K562 (cell line): ENCODE measurements around the gene DRGX. TPM values are rescaled to one million over a fixed set of nuclear protein-coding genes. Genes with fewer than 3 reads are reported as not detected.

Source experiments
- ATAC-seq: fragments of 200-7000 bp; cut with Tn5 transposase; 3 replicates; pipeline ENCODE4 v1.9.1; 2020; ENCODE audit warnings: moderate library complexity
- BruUV-seq: library from RNA; stranded (reverse); fragments of 400-500 nt; replicated peaks from 2 replicates; lab custom pipeline; 2021; lab: Mats Ljungman, UMichigan
- CTCF ChIA-PET: fragments of 300-600 bp; formaldehyde crosslinking; extraction: SDS; loops from one replicate; lab custom pipeline; 2021; ENCODE audit warnings: low intra/inter-chr PET ratio; lab: Yijun Ruan, JAX
- POLR2A ChIA-PET: fragments of 300-600, 350-650 bp; sonication (Branson Sonifier 250); formaldehyde crosslinking; extraction: SDS; loops from one replicate; lab custom pipeline; 2021; ENCODE audit warnings: antibody characterized with exemption, inconsistent platforms; lab: Yijun Ruan, JAX
- DNase-seq, 4 experiments: peaks; one replicate each; pipeline versions ENCODE4 v3.0.0 to v3.0.0-alpha.2; 2011 to 2018; ENCODE audit warnings: low spot score in 3 of 4, mixed read lengths in 3 of 4; ENCODE audit errors: extremely low read depth in 1 of 4
- FAIRE-seq: peaks from 2 replicates; lab custom pipeline; 2011; peaks lifted over from hg19 to GRCh38; lab: Jason Lieb, UNC
- H2AFZ ChIP-seq: 2 replicates; pipeline ENCODE4 v1.6.0; 2011; ENCODE audit warnings: low read depth, low read length, control low read depth, inconsistent platforms
- H3K27ac ChIP-seq: fragments of 200-600 bp; 3 replicates; pipeline ENCODE4 v1.8.0; 2011; ENCODE audit warnings: low read depth, mild to moderate bottlenecking, control low read depth, inconsistent platforms, low read length, moderate library complexity, mixed read lengths; ENCODE audit errors: extremely low read depth
- H3K27me3 ChIP-seq, 2 experiments: fragments of 300-600 bp in 1 of 2; 2 replicates in 1 of 2; 3 replicates in 1 of 2; pipeline versions ENCODE4 v1.6.0 to v1.8.0; 2011; ENCODE audit warnings: inconsistent platforms in 2 of 2, low read length in 2 of 2, mild to moderate bottlenecking in 1 of 2, mixed read lengths in 1 of 2, moderate library complexity in 1 of 2; ENCODE audit not compliant: control insufficient read depth in 2 of 2, insufficient read depth in 2 of 2
- H3K36me3 ChIP-seq: fragments of 300-600 bp; 3 replicates; pipeline ENCODE4 v1.8.0; 2011; ENCODE audit warnings: mild to moderate bottlenecking, low read length, inconsistent platforms; ENCODE audit not compliant: control insufficient read depth, insufficient read depth
- H3K4me1 ChIP-seq, 2 experiments: fragments of 200-600 bp in 1 of 2; replicated peaks in 1 of 2; 2 replicates in 1 of 2; 3 replicates in 1 of 2; pipeline versions ENCODE4 v1.5.1 to v1.8.0; 2011; ENCODE audit warnings: inconsistent platforms in 2 of 2, low read length in 2 of 2, mild to moderate bottlenecking in 1 of 2, mixed read lengths in 1 of 2, moderate library complexity in 1 of 2; ENCODE audit not compliant: control insufficient read depth in 2 of 2, insufficient read depth in 2 of 2
- H3K4me2 ChIP-seq: 2 replicates; pipeline ENCODE4 v1.6.1; 2011; ENCODE audit warnings: low read length, control low read depth, inconsistent platforms, mixed read lengths; ENCODE audit not compliant: insufficient read depth
- H3K4me3 ChIP-seq: fragments of 200-600 bp; sonication (generic), shearing (Covaris generic); 2 replicates; pipeline ENCODE4 v1.5.1; 2016; ENCODE audit warnings: control low read depth, inconsistent platforms
- H3K79me2 ChIP-seq: fragments of 200-600 bp; 3 replicates; pipeline ENCODE4 v1.8.0; 2011; ENCODE audit warnings: low read length, inconsistent platforms; ENCODE audit not compliant: control insufficient read depth, insufficient read depth
- H3K9ac ChIP-seq, 2 experiments: 2 replicates each; pipeline versions ENCODE4 v1.6.0 to v1.6.1; 2011; ENCODE audit warnings: low read depth in 2 of 2, low read length in 2 of 2, control low read depth in 1 of 2, inconsistent platforms in 1 of 2, mild to moderate bottlenecking in 1 of 2, mixed read lengths in 1 of 2; ENCODE audit not compliant: insufficient read depth in 1 of 2
- H3K9me1 ChIP-seq: one replicate; pipeline ENCODE4 v1.6.0; 2011; ENCODE audit warnings: inconsistent platforms, mild to moderate bottlenecking, low read length, moderate library complexity; ENCODE audit not compliant: control insufficient read depth, insufficient read depth
- H3K9me3 ChIP-seq: replicated peaks from 2 replicates; pipeline ENCODE4 v1.5.1; 2011; ENCODE audit warnings: low read depth, low read length, inconsistent platforms; ENCODE audit not compliant: control insufficient read depth, insufficient read depth
- H4K20me1 ChIP-seq: replicated peaks from 2 replicates; pipeline ENCODE4 v1.6.1; 2011; ENCODE audit warnings: low read length, inconsistent platforms, mixed read lengths; ENCODE audit not compliant: control insufficient read depth, insufficient read depth
- CHCHD3 ChIP-seq: fragments of 250-450 bp; sonication (Bioruptor Pico); IDR thresholded peaks from 2 replicates; pipeline ENCODE4 v2.1.2; 2022; ENCODE audit warnings: mild to moderate bottlenecking
- RAD51 ChIP-seq: fragments of 450-650 bp; IDR thresholded peaks from 2 replicates; pipeline ENCODE4 v1.7.1; 2016; ENCODE audit warnings: low read depth, mild to moderate bottlenecking, borderline replicate concordance
- RBM25 ChIP-seq: fragments of 200-400 bp; formaldehyde crosslinking; IDR thresholded peaks from 2 replicates; pipeline ENCODE4 v1.6.1; 2018; ENCODE audit warnings: low read length, low read depth, moderate library complexity; ENCODE audit not compliant: severe bottlenecking
- SMAD1 ChIP-seq: fragments of 150-350 bp; IDR thresholded peaks from 2 replicates; pipeline ENCODE4 v1.6.1; 2014; ENCODE audit warnings: low read length, low read depth; ENCODE audit not compliant: partially characterized antibody
- TEAD2 ChIP-seq: fragments of 450-650 bp; IDR thresholded peaks from 2 replicates; pipeline ENCODE4 v1.6.1; 2016; ENCODE audit warnings: missing genetic modification characterization, control low read depth, missing compliant biosample characterization
- USF1 ChIP-seq: sonication (generic); formaldehyde crosslinking; IDR thresholded peaks from 2 replicates; pipeline ENCODE4 v1.9.0; 2022; ENCODE audit warnings: mild to moderate bottlenecking, missing genetic modification reagents
- ZBTB5 ChIP-seq: fragments of 450-650 bp; IDR thresholded peaks from 2 replicates; pipeline ENCODE4 v1.6.1; 2017; ENCODE audit warnings: antibody characterized with exemption
- ZNF175 ChIP-seq: fragments of 200-800 bp; sonication (Bioruptor generic); IDR thresholded peaks from 2 replicates; pipeline ENCODE4 v1.6.1; 2016; ENCODE audit warnings: low read depth, mild to moderate bottlenecking, missing genetic modification characterization, missing compliant biosample characterization
- ZNF436 ChIP-seq: fragments of 250-450, 450-650 bp; sonication (Bioruptor Pico); formaldehyde crosslinking; IDR thresholded peaks from 2 replicates; pipeline ENCODE4 v1.7.0; 2020; ENCODE audit warnings: mild to moderate bottlenecking
- ZNF830 ChIP-seq: fragments of 250-450 bp; sonication (Bioruptor Pico); IDR thresholded peaks from 2 replicates; pipeline ENCODE4 v1.5.0; 2021; ENCODE audit warnings: mild to moderate bottlenecking
- WGBS: fragments of 100-300 bp; shearing (Covaris generic); methylation state at CpG from one replicate; pipeline ENCODE4 v1.1.6; 2016; ENCODE audit warnings: low coverage, mixed read lengths; ENCODE audit not compliant: insufficient coverage; ENCODE audit errors: missing lambda C conversion rate; 5-methylcytosine and 5-hydroxymethylcytosine counted together
- in situ Hi-C: fragments of 300-500 bp; cut with MboI; formaldehyde crosslinking; loops from 4 replicates; pipeline ENCODE4 v1.15.0; 2018; ENCODE audit warnings: inconsistent platforms, mixed read lengths
- intact Hi-C: fragments of 100-400 bp; cut with micrococcal nuclease; formaldehyde crosslinking; loops from 2 replicates; pipeline ENCODE4 v1.14.2; 2022
- polyA plus RNA-seq, 8 experiments: library from polyadenylated mRNA; depleted of rRNA in 4 of 8; stranded (reverse) in 5 of 8; unstranded in 3 of 8; fragments of >200 nt; fragmentation: Nextera tagmentation in 2 of 8; fragmentation: Illumina TruSeq in 1 of 8; extraction: Ambion mirVana in 2 of 8; extraction: Trizol in 1 of 8; gene quantifications; 2 replicates each; pipeline versions ENCODE4 v1.2.1 to v1.2.3, GENCODE V29; 2011 to 2014; ENCODE audit warnings: inconsistent platforms in 1 of 8, missing spikeins in 1 of 8
- total RNA-seq, 7 experiments: library from RNA; depleted of rRNA in 6 of 7; stranded (reverse); fragments of >200 nt in 6 of 7; fragmentation: Illumina TruSeq in 2 of 7; extraction: Trizol in 2 of 7; gene quantifications; 2 replicates each; pipeline versions ENCODE4 v1.2.1 to v1.2.3, GENCODE V29; 2011 to 2021; ENCODE audit warnings: low replicate concordance in 1 of 7

Gene DRGX
- total and polyA plus RNA-seq, 9 of the 15 experiments (the other 6 are each of a cell fraction or from before 2014, with no cell fraction given), result not detected

GRCh38 chr10:49369216-49370162, 26.4 kb downstream of the DRGX start:
- no peaks in the 10 kb centered on the region for H3K9me3 ChIP-seq
- no peak overlapping the region for H3K4me3 ChIP-seq
- H3K4me1 ChIP-seq, result peaks cover 0 to 3% of the 10 kb centered on the region in 2 experiments; a peak in 1 of 5 replicates
- H3K27me3 ChIP-seq, result peaks cover 45 to 60% of the 10 kb centered on the region in 2 experiments
- ChIA-PET CTCF (no interaction called here), POLR2A (interaction anchor here (0.5 kb wide), 1 partner anchor 99 kb away, joined by 3 read pairs; no protein-coding TSS in a partner anchor)
- no peaks in the 10 kb centered on the region for H3K9me1 ChIP-seq
- no peaks in the 10 kb centered on the region for H3K36me3 ChIP-seq
- no peak for DNase-seq
- H3K27ac ChIP-seq, result no peak overlapping the region
- FAIRE-seq, result no peak
- H3K4me2 ChIP-seq, result no peak overlapping the region
- in situ Hi-C loops (no loop called here), intact Hi-C loops (no loop called here)
- H4K20me1 ChIP-seq, result 0 out of 2 replicates have a peak, but pooled peaks cover 11% of the 10 kb centered on the region
- H3K9ac ChIP-seq, result no peak overlapping the region
- no peak for TF ChIP-seq ZNF436 (CRISPR knock-in tag)
- TF ChIP-seq TEAD2 (tag), result no peak
- TF ChIP-seq ZNF175 (CRISPR knock-in tag), result no peak
- no peak for TF ChIP-seq ZNF830
- TF ChIP-seq SMAD1, result no peak
- TF ChIP-seq CHCHD3, result no peak
- no peak for TF ChIP-seq ZBTB5
- no peak for TF ChIP-seq RAD51
- no peak for TF ChIP-seq RBM25
- TF ChIP-seq USF1 (CRISPR knock-in tag), result no peak
- no TSS peak for BruUV-seq
- H3K79me2 ChIP-seq, result no peaks in the 10 kb centered on the region
- WGBS, result 1% methylated on average over 14 of the region's 14 CpGs
- no peak for ATAC-seq
- no peak overlapping the region for H2AFZ ChIP-seq
